ENCODE measurements around the gene SH2D3A.
"Not testable (repeated sequence)": the region's sequence is repeated elsewhere in the genome, so short reads cannot be mapped to it uniquely, and the experiment has no call there.

SH2D3A gene

DNA sequence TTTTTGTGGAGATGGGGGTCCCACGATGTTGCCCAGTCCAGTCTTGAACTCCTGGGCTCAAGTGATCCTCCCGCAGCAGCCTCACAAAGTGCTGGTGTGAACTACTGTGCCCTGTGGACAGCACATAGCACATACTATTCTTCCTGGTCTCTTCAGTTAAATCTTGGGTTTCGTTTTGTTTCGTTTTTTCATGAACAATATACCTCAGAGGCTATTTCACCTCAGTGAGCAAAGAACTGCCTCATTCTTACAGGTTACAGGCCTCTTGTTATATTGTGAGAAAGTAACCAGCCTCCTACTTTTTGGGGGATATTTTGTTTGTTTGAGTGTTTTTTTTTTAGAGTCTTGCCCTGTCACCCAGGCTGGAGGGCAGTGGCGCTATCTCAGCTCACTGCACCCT is 45.5 kb downstream of the SH2D3A start:
- no peak for DNase-seq (ENCODE audit: low spot score)

GRCh38 chr19:6721138-6721474 is 46.1 kb downstream of the SH2D3A start:
- no peak for DNase-seq (ENCODE audit: low spot score)

DNA sequence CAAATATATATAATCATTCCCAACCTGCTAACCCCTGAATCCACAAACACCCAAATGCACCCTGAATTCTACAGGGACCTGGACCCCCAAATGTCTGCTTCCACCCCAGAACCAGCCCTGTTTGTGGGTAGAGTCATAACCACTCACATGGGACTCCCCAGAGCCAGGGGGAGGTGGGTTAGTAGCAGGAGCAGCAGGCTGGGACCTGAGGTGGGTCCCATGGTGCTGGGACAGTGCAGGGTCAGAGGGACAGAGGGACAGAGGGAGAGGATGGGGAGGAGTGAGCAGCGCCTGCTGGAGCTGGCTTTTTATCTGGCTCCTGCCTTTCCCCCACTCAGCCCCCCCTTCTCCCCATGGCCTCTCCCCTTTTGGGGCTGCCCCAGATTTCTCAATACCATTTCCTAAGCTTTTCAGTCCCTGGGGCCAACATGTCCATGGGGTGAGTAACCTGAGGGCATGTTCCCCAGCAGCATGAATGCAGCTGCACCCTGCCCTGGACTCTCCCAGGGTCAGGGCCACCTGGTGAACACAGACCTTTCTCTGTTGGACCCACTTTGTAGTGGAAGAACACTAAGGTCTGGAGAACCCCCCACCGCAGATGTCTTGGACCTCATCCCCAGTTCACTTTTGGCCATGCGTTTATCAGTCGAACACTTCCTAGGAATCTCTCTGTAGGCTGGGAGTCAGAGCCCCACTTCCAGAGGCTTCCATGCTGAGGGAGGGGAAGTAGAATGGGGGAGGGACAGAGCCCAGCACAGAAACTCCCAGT is 46.7 kb downstream of the SH2D3A start, which contains the start of gene C3:
Gene C3 (minus strand): TSS at position 282 of the 769 bp plus-strand sequence. CDS start 61 bp downstream, at position 221.
- DNase-seq (ENCODE audit: low spot score): no peak

DNA sequence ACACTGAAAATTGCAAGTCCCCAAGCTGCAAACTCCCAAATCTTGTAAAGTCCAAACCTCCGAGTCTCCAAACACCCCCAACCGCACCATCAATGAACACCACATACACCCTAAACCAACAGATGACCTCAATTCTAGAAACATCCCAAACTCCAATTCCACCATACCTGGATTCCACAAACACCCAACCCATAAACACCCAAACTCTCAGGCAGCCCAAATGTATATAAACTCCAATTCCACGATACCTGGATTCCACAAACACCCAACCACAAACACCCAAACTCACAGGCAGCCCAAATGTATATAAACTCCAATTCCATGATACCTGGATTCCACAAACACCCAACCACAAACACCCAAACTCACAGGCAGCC is 47.3 kb downstream of the SH2D3A start:
- DNase-seq (ENCODE audit: low spot score): no peak

DNA sequence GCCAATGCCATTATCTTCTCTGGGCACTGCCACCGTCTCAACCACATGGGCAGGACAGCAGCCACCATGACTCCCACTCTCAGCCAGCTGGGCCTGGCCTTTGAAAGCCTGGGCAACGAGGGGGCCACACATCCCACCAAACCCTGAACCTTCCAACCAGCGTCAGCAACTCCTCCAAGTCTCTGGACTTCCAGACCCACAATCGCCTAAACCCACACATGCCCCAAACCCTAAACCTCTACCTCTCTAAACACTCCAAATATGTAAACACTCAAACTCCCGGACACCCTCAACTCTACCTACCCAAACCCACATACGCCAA is 47.7 kb downstream of the SH2D3A start:
- DNase-seq (ENCODE audit: low spot score): no peak

DNA sequence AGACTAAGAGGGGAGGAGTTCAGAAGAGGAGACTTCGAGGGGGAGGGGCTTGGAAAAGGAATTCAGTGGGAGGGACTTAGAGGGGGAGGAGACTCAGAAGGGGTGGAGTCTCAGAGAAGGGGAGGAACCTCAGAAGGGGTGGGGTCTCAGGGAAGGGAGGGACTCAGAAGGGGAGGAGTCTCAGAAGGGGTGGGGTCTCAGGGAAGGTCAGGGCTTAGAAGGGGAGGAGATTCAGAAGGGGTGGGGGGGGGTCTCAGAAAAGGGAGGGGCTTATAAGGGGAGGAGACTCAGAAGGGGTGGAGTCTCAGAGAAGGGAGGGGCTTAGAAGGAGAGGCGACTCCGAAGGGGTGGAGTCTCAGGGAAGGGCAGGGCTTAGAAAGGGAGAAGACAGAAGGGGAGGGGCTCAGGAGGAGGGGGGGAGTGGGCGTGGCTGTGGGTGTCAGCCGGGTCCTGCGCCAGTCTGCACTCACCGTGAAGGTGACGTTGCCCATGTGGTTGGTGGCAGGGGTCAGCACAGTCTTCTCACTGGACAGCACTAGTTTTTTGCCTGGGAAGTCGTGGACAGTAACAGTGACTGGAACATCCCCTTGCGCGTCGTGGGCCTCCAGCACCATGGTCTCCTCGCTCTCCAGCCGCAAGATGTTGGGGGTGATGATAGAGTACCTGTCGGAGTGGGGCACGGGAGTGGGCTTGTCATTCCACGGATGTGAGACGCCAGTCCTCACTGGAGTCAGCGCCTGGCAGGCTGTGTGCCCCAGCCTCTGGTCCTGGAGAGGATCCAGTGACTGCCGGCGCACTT is 48.3 kb downstream of the SH2D3A start:
- no peak for DNase-seq (ENCODE audit: low spot score)

DNA sequence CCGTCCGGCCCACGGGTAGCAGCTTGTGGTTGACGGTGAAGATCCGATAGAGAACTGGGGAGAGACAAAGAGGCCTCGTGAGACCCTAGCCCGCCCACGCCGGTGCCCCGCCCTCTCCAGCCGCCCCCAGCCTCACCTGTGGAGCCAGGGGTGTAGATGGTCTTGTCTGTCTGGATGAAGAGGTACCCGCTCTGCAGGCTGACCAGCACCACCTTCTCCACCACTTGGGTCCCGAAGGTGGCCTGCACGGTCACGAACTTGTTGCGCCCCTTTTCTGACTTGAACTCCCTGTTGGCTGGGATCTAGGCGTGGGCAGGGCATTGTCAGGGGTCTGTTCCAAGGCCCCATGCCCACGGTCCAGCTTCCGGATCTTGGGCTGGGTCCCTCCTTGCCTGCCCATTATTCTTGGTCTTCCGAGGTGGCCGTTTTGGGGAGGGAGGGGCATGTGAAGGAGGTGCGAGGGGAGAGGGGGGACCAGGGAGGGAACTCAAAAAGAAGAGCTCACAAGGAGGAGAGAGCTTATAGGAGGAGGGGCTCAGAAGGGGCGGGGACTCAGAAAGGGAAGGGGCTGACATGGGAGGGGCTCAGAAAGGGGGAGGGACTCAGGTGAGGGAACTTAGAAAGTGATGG is 49.0 kb downstream of the SH2D3A start:
- DNase-seq (ENCODE audit: low spot score): no peak

- DNase-seq (ENCODE audit: low spot score): no peak
These were observed 49.7 kb downstream of the SH2D3A start for GRCh38 chr19:6717441-6717971.

- no peak for DNase-seq (ENCODE audit: low spot score)
These were observed 50.2 kb downstream of the SH2D3A start for GRCh38 chr19:6717036-6717435.

DNA sequence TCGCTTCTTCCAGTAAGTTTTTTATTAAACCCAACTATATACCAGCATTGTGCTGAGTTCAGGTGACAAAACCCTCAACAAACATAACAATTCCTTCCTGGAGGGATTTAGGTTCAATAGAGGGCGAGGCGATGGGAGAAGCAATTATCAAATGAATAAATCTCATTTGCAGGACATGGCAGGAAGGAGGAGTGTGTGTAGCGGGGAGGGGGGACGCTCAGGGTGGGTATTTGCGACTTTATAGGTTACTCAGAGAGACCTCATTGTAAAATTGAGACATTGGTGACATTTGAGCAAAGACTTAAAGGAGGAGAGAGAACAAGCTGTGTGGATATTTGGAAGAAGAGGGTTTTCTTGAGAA is 50.6 kb downstream of the SH2D3A start:
- no peak for DNase-seq (ENCODE audit: low spot score)

GRCh38 chr19:6714749-6715555 is 52.3 kb downstream of the SH2D3A start:
- DNase-seq (ENCODE audit: low spot score): no peak

DNA sequence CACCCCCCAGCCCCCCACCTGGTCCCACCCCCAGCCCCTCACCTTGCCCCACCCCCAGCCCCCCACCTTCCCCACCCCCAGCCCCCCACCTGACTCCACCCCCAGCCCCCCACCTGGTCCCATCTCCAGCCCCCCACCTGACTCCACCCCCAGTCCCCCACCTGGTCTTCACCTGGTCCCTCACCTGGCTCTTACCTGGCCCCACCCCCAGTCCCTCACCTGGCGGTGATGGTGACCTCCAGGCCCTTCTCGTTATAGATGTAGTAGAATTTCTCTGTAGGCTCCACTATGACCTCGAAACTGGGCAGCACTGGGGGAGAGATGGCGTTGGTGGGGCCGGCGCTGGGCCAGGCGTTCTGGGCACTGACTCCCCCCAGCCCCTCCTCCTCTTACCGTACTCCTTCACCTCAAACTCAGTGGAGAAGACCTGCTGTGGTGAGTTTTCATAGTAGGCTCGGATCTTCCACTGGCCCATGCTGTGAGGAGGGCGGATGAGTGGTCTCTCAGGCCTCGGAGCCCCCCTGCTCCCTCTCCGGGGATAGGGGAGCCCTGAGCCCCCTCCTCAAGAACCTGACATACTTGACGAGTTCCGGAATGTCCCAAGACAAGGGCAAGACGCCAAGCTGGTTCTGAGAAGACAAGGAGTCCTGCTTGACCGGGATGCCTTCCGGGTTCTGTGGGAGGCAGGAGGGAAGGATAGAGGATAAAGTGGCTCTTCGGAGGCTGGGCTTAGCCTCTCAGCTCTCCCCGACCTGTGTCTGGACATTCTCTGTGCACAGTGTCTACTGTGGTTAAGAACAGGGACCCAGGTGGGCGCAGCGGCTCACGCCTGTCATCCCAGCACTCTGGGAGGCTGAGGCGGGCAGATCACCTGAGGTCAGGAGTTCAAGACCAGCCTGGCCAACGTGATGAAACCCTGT is 53.2 kb downstream of the SH2D3A start:
- DNase-seq (ENCODE audit: low spot score): no peak

DNA sequence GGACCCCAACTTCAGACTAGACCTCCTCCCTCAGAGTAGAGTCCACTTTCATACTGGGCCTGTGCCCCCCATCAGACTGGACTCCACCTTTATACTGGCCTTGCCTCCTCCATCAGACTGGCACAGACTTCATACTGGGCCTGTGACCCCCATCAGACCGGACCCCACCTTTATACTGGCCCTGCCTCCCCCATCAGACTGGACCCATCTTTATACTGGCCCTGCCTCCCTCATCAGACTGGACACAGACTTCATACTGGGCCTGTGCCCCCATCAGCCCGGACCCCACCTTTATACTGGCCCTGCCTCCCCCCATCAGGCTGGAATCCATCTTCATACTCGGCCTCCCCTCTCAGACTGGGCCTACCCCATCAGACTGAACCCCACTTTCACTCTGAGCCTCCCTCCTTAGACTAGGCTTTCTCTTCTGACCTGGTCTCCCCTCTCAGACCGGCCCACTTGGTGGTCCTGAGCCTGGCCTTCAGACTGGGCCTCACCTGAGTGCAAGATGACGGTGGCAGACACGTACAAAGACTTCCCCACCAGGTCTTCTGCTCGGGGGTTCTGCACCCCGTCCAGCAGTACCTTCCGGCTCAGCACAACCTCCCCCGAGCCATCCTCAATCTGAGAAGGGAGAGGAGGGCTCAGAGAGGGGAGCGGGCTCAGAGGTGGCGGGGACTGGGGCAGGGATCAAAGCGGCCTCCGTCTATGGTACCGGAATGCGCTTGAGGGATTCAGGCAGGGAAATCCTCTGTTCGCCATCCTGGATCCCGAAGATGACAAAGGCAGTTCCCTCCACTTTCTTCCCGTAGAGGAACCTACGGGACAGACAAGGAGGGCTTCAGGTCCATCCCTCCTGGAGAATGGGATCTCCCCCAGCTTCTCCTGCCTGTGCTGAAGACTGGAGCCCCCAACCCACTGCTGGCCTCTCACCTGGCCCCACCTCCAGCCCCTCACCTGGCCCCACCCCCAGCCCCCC is 54.3 kb downstream of the SH2D3A start:
- no peak for DNase-seq (ENCODE audit: low spot score)

DNA sequence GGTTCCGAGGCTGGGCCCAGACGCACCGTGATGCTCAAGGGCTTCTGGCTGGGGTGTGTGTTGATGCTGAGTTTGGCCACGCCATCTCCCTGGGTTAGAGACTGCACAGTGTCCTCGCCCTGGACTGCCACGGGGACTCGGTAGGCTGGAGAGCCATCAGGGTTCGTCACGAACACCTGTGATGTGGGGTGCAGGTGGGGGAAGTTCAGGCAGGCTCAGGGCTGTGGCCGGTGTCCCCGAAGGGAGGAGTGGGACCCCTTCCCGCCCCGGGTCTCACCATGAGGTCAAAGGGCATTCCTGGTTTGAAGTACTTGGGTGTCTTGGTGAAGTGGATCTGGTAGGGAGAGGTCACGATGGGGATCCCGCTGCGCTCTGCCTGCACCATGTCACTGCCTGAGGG is 55.0 kb downstream of the SH2D3A start:
- DNase-seq (ENCODE audit: low spot score): no peak

DNA sequence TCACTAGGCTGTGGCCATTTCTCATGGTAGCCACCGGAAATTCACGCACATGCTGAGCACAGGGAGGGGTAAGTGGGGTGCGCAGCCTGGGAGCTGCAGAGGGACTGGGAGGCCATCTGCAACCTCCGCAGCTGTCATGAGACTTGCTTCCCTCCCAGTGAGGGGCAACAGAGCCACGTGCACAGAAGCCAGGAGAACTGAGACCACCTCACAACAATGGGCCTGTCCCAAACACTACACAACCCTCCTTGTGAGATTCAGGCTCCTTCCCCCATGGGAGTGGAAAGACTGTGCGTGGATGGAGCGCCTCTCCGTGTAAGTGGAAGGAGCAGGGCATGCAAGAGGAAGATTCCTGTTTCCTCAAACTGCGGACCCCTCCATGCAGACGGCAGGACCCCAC is 55.6 kb downstream of the SH2D3A start:
- DNase-seq (ENCODE audit: low spot score): no peak

DNA sequence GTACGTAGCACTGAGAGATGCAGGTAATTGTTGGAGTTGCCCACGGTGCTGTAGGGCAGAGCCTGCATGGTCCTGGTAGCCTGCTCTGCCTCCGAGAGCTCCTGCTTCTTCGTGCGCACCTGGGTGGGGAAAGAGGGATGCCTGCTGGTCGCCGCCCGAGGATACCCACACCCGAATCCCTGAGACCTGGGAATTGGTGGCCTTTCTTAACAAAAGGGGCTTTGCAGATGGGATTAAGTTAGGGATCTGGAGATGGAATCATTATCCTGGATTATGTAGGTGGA is 56.2 kb downstream of the SH2D3A start:
- no peak for DNase-seq (ENCODE audit: low spot score)

DNA sequence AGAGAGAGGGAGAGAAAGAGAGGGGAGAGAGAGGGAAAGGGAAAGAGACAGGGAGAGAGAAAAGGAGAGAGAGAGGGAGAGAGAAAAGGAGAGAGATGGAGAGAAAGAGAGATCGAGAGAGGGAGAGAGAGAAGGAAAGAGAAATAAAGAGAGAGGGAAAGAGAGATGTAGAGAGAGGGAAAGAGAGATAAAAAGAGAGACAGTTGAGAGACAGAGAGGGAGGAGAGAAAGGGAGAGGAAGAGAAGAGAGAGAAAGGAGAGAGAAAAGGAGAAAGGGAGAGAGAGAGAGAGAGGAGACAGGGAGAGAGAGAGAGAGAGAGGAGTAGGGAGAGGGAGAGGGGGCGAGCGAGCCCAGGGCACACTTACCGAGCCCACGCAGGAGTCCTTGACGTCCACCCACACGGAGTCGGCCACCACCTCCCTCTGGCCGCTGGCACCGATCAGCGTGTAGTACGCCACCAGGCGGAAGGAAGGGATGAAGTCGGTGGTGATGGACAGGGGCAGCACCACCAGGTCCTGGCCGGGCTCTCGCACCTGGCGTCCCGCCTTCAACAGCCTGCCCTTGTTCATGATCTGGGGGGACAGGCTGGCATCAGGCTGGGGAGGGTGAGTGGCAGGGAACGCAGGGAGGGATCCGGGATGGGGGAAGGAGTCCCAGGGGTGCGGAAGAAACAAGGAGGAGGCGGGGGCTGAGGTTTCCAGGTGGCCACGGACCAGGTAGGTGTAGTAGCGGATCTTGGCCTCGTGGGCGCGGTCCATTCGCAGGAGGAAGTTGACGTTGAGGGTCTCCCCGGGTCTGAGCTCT is 56.8 kb downstream of the SH2D3A start:
- no peak for DNase-seq (ENCODE audit: low spot score)

DNA sequence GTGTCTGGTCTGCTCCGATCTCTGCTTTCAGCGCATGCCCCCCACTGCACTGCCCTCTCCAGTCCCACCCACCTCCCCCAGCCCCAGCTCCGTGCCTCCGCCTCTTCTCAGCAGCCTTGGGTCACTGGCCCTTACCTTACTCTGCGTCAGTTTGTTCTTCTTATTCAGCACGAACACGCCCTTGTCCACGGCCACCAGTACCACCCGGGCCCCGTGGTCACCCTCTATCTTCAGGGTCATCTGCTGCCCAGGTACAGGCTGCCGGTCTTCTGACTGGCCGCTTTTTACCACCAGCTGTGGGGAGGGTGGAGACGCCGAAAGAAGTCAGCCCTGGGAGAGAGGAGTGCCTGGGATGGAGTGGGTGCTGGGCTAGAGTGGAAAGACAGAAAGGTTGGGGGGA is 57.7 kb downstream of the SH2D3A start:
- DNase-seq (ENCODE audit: low spot score): no peak

DNA sequence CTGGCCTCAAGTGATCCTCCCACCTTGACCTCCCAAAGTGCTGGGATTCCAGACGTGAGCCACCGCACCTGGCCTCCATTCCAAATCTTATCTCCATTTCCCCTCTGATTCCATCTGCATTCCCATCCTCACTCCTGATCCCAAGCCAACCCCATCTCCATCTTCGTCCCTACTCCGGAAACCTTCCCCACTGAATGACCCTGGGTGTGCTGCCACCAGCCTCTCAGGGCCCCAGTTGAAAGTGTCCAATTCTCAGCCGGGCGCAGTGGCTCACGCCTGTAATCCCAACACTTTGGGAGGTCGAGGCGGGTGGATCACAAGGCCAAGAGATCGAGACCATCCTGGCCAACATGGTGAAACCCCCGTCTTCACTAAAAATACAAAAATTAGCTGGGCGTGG is 58.3 kb downstream of the SH2D3A start:
- not testable (repeated sequence) for DNase-seq (ENCODE audit: low spot score)
